Nasal cavity respiratory epithelium epithelial cell of viscerocranial mucosa (primary cell): Measurements from ENCODE around the gene CCDC185. TPM values are rescaled to one million over a fixed set of nuclear protein-coding genes. Genes with fewer than 3 reads are reported as not detected.

Experiments
- total RNA-seq: library from RNA; depleted of rRNA; stranded (reverse); fragments of >200 nt; gene quantifications from 2 replicates; pipeline ENCODE4 v1.2.3, GENCODE V29; 2014

Gene CCDC185
- total RNA-seq: not detected in 2 replicates

GRCh38 chr1:223393275-223394214 lies at the start of gene CCDC185:
Gene CCDC185 (plus strand): TSS chr1:223393415. CDS start chr1:223393476, 61 bp downstream.

GRCh38 chr1:223363856-223364684 lies 29.1 kb upstream of the CCDC185 start, which contains the start of gene SUSD4:
Gene SUSD4 (minus strand): TSS chr1:223364176. CDS start chr1:223363425, 751 bp downstream.

Other genes with a start within 250 kb of the CCDC185 start
- under 0.01 and 1.1 TPM in 2 replicates for gene SUSD4, start 29.2 kb upstream of the CCDC185 start, total RNA-seq